HG03354 (cell line): ENCODE results near the gene PTGFR.

Experiments used
- ATAC-seq: cut with Tn5 transposase; IDR thresholded peaks from one replicate; pipeline ENCODE4 v1.9.1; 2021; ENCODE audit warnings: mild to moderate bottlenecking; ENCODE audit not compliant: unreplicated experiment, poor library complexity, severe bottlenecking

The PTGFR gene

GRCh38 chr1:78570539-78570938 is 79.8 kb downstream of the PTGFR start:
- no peak for ATAC-seq

GRCh38 chr1:78577257-78578100 is 86.7 kb downstream of the PTGFR start:
- no peak for ATAC-seq

GRCh38 chr1:78586572-78586971 is 95.8 kb downstream of the PTGFR start:
- no peak for ATAC-seq

GRCh38 chr1:78587211-78587610 is 96.4 kb downstream of the PTGFR start:
- ATAC-seq: no peak
